Esophagus muscularis mucosa (tissue), 4 donors: ENCODE measurements around the gene TBC1D17. TPM values are rescaled to one million over a fixed set of nuclear protein-coding genes. Genes with fewer than 3 reads are reported as not detected.

Experiments used
- DNase-seq: peaks from one replicate; pipeline ENCODE4 v3.0.0-alpha.2; 2017; ENCODE audit errors: extremely low spot score
- H3K27ac ChIP-seq, 4 donors: fragments of 200-600 bp; sonication (generic); replicated peaks in 1 of 4; 1 replicate in 3 of 4; 2 replicates in 1 of 4; pipeline ENCODE4 v1.5.1; 2016 to 2019; ENCODE audit warnings: mild to moderate bottlenecking in 1 of 4
- H3K27me3 ChIP-seq, 4 donors: fragments of 200-600 bp; sonication (generic); one replicate each; pipeline versions ENCODE4 v1.5.1 to v1.6.0; 2016 to 2019
- H3K36me3 ChIP-seq, 4 donors: fragments of 200-600 bp; sonication (generic); one replicate each; pipeline ENCODE4 v1.5.1; 2016 to 2019
- H3K4me1 ChIP-seq, 4 donors: fragments of 200-600 bp; sonication (generic); one replicate each; pipeline ENCODE4 v1.5.1; 2016 to 2019
- H3K4me3 ChIP-seq, 4 donors: fragments of 200-600 bp; sonication (generic); 1 replicate in 2 of 4; 2 replicates in 2 of 4; pipeline ENCODE4 v1.5.1; 2016 to 2019; ENCODE audit warnings: mild to moderate bottlenecking in 4 of 4, moderate library complexity in 1 of 4
- H3K9me3 ChIP-seq, 4 donors: fragments of 200-600 bp; sonication (generic); 1 replicate in 3 of 4; 2 replicates in 1 of 4; pipeline ENCODE4 v1.5.1; 2016 to 2019
- CTCF ChIP-seq, 3 experiments: fragments of 200-600 bp in 2 of 3; fragments of 450-650 bp in 1 of 3; sonication (generic) in 2 of 3; IDR thresholded peaks; one replicate each; pipeline ENCODE4 v1.5.1; 2017 to 2019; ENCODE audit warnings: antibody characterized with exemption in 3 of 3, mild to moderate bottlenecking in 2 of 3, moderate library complexity in 1 of 3
- EP300 ChIP-seq: sonication (generic); formaldehyde crosslinking; IDR thresholded peaks from one replicate; pipeline ENCODE4 v1.6.1; 2017; ENCODE audit warnings: antibody characterized with exemption
- POLR2A ChIP-seq: fragments of 450-650 bp; IDR thresholded peaks from one replicate; pipeline ENCODE4 v1.6.1; 2017; ENCODE audit warnings: antibody characterized with exemption, moderate library complexity, mild to moderate bottlenecking, low read depth
- POLR2AphosphoS5 ChIP-seq, 2 donors: sonication (generic); formaldehyde crosslinking; IDR thresholded peaks; one replicate each; pipeline ENCODE4 v1.6.1; 2017; ENCODE audit warnings: antibody characterized with exemption in 2 of 2
- WGBS: methylation state at CpG from one replicate; pipeline ENCODE4 v1.1.5; 2018; 5-methylcytosine and 5-hydroxymethylcytosine counted together
- intact Hi-C: fragments of 100-400 bp; cut with DNase I; formaldehyde crosslinking; loops from one replicate; pipeline ENCODE4 v1.15.1; 2023
- total RNA-seq, 4 donors: library from RNA; depleted of rRNA; stranded (reverse); fragments of >200 nt; gene quantifications; one replicate each; pipeline versions ENCODE4 v1.1.0 to v1.2.1, GENCODE V29; 2016

TBC1D17 gene
- total RNA-seq, 4 donors from 2014 or later: 35.1 to 60.9 (median 44.0) TPM

- 89% methylated on average over 13 of the region's 15 CpGs for WGBS
- Histone ChIP-seq H3K4me3 (peak overlapping the region; percentile 84 to 97 (median 86)), H3K27ac (peak overlapping the region; percentile 96 to 100 (median 98)), H3K9me3 (no peaks in the 10 kb centered on the region), H3K27me3 (no peaks in the 10 kb centered on the region), H3K36me3 (peaks cover 0 to 6% (median 5%) of the 10 kb centered on the region in 4 donors), H3K4me1 (peaks cover 27 to 42% (median 36%) of the 10 kb centered on the region in 4 donors)
- no peak for DNase-seq
- TF ChIP-seq POLR2A (no peak), POLR2AphosphoS5 (IDR thresholded peaks at IDR 0.05) (no peak), CTCF (IDR thresholded peaks at IDR 0.05) (no peak), EP300 (no peak)
- intact Hi-C loops: loop anchor here (5.0 kb wide), 1 partner anchor 32 kb away; the partner anchor contains the start of gene MED25
Measured at GRCh38 chr19:49849433-49850220, 27.9 kb upstream of the TBC1D17 start.

GRCh38 chr19:49850221-49850486 is 27.3 kb upstream of the TBC1D17 start:
- peak overlapping the region; percentile 96 to 100 (median 98) for H3K27ac ChIP-seq
- no peaks in the 10 kb centered on the region for H3K9me3 ChIP-seq
- DNase-seq: no peak
- intact Hi-C loops: loop anchor here (5.0 kb wide), 1 partner anchor 33 kb away; the partner anchor contains the start of gene MED25
- H3K4me1 ChIP-seq: peaks cover 27 to 44% (median 39%) of the 10 kb centered on the region in 4 donors
- peak overlapping the region; percentile 84 to 97 (median 86) for H3K4me3 ChIP-seq
- TF ChIP-seq POLR2AphosphoS5 (IDR thresholded peaks at IDR 0.05): no peak
- no peak for TF ChIP-seq CTCF (IDR thresholded peaks at IDR 0.05)
- TF ChIP-seq EP300: no peak
- TF ChIP-seq POLR2A: no peak
- H3K27me3 ChIP-seq: no peaks in the 10 kb centered on the region
- peaks cover 4 to 11% (median 10%) of the 10 kb centered on the region in 4 donors for H3K36me3 ChIP-seq
- 38% methylated on average over 12 of the region's 12 CpGs for WGBS

GRCh38 chr19:49850487-49851342 is 26.8 kb upstream of the TBC1D17 start, which contains the start of gene PTOV1:
Gene PTOV1 (plus strand): TSS chr19:49851159.
- 0% methylated on average over 25 of the region's 98 CpGs for WGBS
- H3K4me3 ChIP-seq: peak within 1 kb of the TSS; percentile 84 to 97 (median 86)
- TF ChIP-seq CTCF (IDR thresholded peaks at IDR 0.05): no peak
- TF ChIP-seq POLR2A: peak; percentile 76
- TF ChIP-seq EP300: no peak
- peak; percentile 69 to 88 for TF ChIP-seq POLR2AphosphoS5 (IDR thresholded peaks at IDR 0.05)
- peaks cover 7 to 17% (median 16%) of the 10 kb centered on the region in 4 donors for H3K36me3 ChIP-seq
- peaks cover 27 to 44% (median 40%) of the 10 kb centered on the region in 4 donors for H3K4me1 ChIP-seq
- peak within 1 kb of the TSS; percentile 96 to 100 (median 98) for H3K27ac ChIP-seq
- no peaks in the 10 kb centered on the region for H3K9me3 ChIP-seq
- intact Hi-C loops: loop anchor here (5.0 kb wide), 1 partner anchor 33 kb away; the partner anchor contains the start of gene MED25
- H3K27me3 ChIP-seq: no peaks in the 10 kb centered on the region
- peak; percentile 97 for DNase-seq

- Histone ChIP-seq H3K4me1 (peaks cover 27 to 44% (median 40%) of the 10 kb centered on the region in 4 donors), H3K27ac (peak overlapping the region; percentile 96 to 100 (median 98)), H3K4me3 (peak overlapping the region; percentile 84 to 97 (median 86)), H3K27me3 (no peaks in the 10 kb centered on the region), H3K9me3 (no peaks in the 10 kb centered on the region), H3K36me3 (peaks cover 7 to 26% (median 25%) of the 10 kb centered on the region in 4 donors)
- DNase-seq: no peak
- under 1% methylated on average over 28 of the region's 78 CpGs for WGBS
- intact Hi-C loops: loop anchor here (5.0 kb wide), 1 partner anchor 34 kb away; the partner anchor contains the start of gene MED25
- TF ChIP-seq POLR2A (no peak), POLR2AphosphoS5 (IDR thresholded peaks at IDR 0.05) (no peak), CTCF (IDR thresholded peaks at IDR 0.05) (no peak), EP300 (no peak)
Measured at GRCh38 chr19:49851456-49852259, 25.8 kb upstream of the TBC1D17 start.
